ENCODE measurements around the gene DLG5. TPM values are rescaled to one million over a fixed set of nuclear protein-coding genes. Genes with fewer than 3 reads are reported as not detected.
A peak's percentile ranks its signal among the peaks of the same experiment; 100 is the strongest.

Gene DLG5
- total and polyA plus RNA-seq, 4 donors = 1.2 to 7.1 (median 4.6) TPM

- Histone ChIP-seq H3K27ac (ENCODE audit: low read depth in 1 of 2, low read length in 2 of 2) (no peak overlapping the region), H3K27me3 (ENCODE audit: control insufficient read depth in 4 of 4, insufficient read depth in 4 of 4, low read length in 3 of 4) (no peaks in the 10 kb centered on the region), H3K4me3 (ENCODE audit: low read depth in 1 of 3, low read length in 3 of 3) (no peak overlapping the region), H3K4me1 (ENCODE audit: control insufficient read depth in 4 of 4, insufficient read depth in 4 of 4, low read length in 3 of 4) (no peaks in the 10 kb centered on the region), H3K9ac (ENCODE audit: low read depth in 1 of 2, low read length in 2 of 2) (no peak overlapping the region), H3K9me3 (ENCODE audit: control insufficient read depth in 4 of 4, low read length in 3 of 4) (no peaks in the 10 kb centered on the region), H3K36me3 (ENCODE audit: control insufficient read depth in 4 of 4, insufficient read depth in 3 of 4, low read depth in 1 of 4, low read length in 3 of 4) (no peaks in the 10 kb centered on the region)
- peak; percentile 39 for DNase-seq (ENCODE audit: low spot score)
- peak; percentile 27 for TF ChIP-seq CTCF (IDR thresholded peaks at IDR 0.05; ENCODE audit: low read depth, low read length, missing input control)
- TF ChIP-seq GABPA (IDR thresholded peaks at IDR 0.05 in 1 of 2, conservative IDR thresholded peaks at IDR 0.05 in 1 of 2) = no peak
- peak; percentile 49 to 75 for TF ChIP-seq RAD21 (IDR thresholded peaks at IDR 0.05)
- 34% methylated on average over 12 of the region's 12 CpGs for WGBS
These were observed 170.0 kb downstream of the DLG5 start for GRCh38 chr10:77756319-77757232.

GRCh38 chr10:77746047-77746707, 180.4 kb downstream of the DLG5 start:
- TF ChIP-seq FOXA1 (IDR thresholded peaks at IDR 0.05) = no peak
- TF ChIP-seq GABPA (IDR thresholded peaks at IDR 0.05 in 1 of 2, conservative IDR thresholded peaks at IDR 0.05 in 1 of 2) = no peak
- TF ChIP-seq TAF1 (conservative IDR thresholded peaks at IDR 0.05) = no peak
- no peak for TF ChIP-seq ATF3 (IDR thresholded peaks at IDR 0.05)
- no peak for TF ChIP-seq JUND (IDR thresholded peaks at IDR 0.05)
- no peak for TF ChIP-seq EGR1 (IDR thresholded peaks at IDR 0.05; ENCODE audit: low read depth in 2 of 2)
- TF ChIP-seq REST (IDR thresholded peaks at IDR 0.05) = no peak
- no peak for TF ChIP-seq CTCF (IDR thresholded peaks at IDR 0.05; ENCODE audit: low read depth, low read length, missing input control)
- no peak for TF ChIP-seq RAD21 (IDR thresholded peaks at IDR 0.05)
- no peak for TF ChIP-seq RXRA (IDR thresholded peaks at IDR 0.05)
- TF ChIP-seq HNF4G (IDR thresholded peaks at IDR 0.05) = no peak
- TF ChIP-seq HNF4A (conservative IDR thresholded peaks at IDR 0.05) = no peak
- no peak for TF ChIP-seq NR2F2 (IDR thresholded peaks at IDR 0.05)
- no peak for TF ChIP-seq ZBTB33 (IDR thresholded peaks at IDR 0.05)
- Histone ChIP-seq H3K9ac (ENCODE audit: low read depth in 1 of 2, low read length in 2 of 2) (no peak overlapping the region), H3K27ac (ENCODE audit: low read depth in 1 of 2, low read length in 2 of 2) (no peak overlapping the region), H3K4me3 (ENCODE audit: low read depth in 1 of 3, low read length in 3 of 3) (no peak overlapping the region), H3K36me3 (ENCODE audit: control insufficient read depth in 4 of 4, insufficient read depth in 3 of 4, low read depth in 1 of 4, low read length in 3 of 4) (no peaks in the 10 kb centered on the region), H3K27me3 (ENCODE audit: control insufficient read depth in 4 of 4, insufficient read depth in 4 of 4, low read length in 3 of 4) (no peaks in the 10 kb centered on the region), H3K4me1 (ENCODE audit: control insufficient read depth in 4 of 4, insufficient read depth in 4 of 4, low read length in 3 of 4) (no peaks in the 10 kb centered on the region), H3K9me3 (ENCODE audit: control insufficient read depth in 4 of 4, low read length in 3 of 4) (peaks cover 0 to 1% (median 0%) of the 10 kb centered on the region in 4 donors)
- WGBS = 90% methylated on average over 13 of the region's 13 CpGs
- DNase-seq (ENCODE audit: low spot score) = no peak
